GM12878 (cell line): Measurements from ENCODE around the gene PPP1R3E. TPM values are rescaled to one million over a fixed set of nuclear protein-coding genes. Genes with fewer than 3 reads are reported as not detected.

Experiments
- BCL11A ChIP-seq: IDR thresholded peaks from 2 replicates; pipeline ENCODE4 v1.6.1; 2011; ENCODE audit warnings: low read depth, low read length
- BHLHE40 ChIP-seq, 2 experiments: fragments of 450-650 bp in 1 of 2; IDR thresholded peaks; 2 replicates each; pipeline ENCODE4 v1.6.1; 2011 to 2017; ENCODE audit warnings: low read depth in 2 of 2, borderline replicate concordance in 1 of 2, improper control_type of control experiment in 1 of 2, low read length in 1 of 2, mild to moderate bottlenecking in 1 of 2
- CEBPB ChIP-seq, 2 experiments: fragments of 150-350 bp in 1 of 2; IDR thresholded peaks; 2 replicates each; pipeline ENCODE4 v1.6.1; 2012 to 2014; ENCODE audit warnings: low read depth in 2 of 2, low read length in 2 of 2, borderline replicate concordance in 1 of 2, inconsistent platforms in 1 of 2
- ELK1 ChIP-seq: IDR thresholded peaks from 2 replicates; pipeline ENCODE4 v1.6.1; 2012; ENCODE audit warnings: low read depth, low read length, improper control_type of control experiment
- HCFC1 ChIP-seq: fragments of 150-350 bp; IDR thresholded peaks from 2 replicates; pipeline ENCODE4 v1.6.1; 2014; ENCODE audit warnings: low read length
- IRF5 ChIP-seq: fragments of 450-650 bp; IDR thresholded peaks from 2 replicates; pipeline ENCODE4 v1.6.1; 2017; ENCODE audit warnings: borderline replicate concordance
- MTA2 ChIP-seq: fragments of 450-650 bp; IDR thresholded peaks from 2 replicates; pipeline ENCODE4 v1.6.1; 2016; ENCODE audit warnings: low read depth, mild to moderate bottlenecking, moderate library complexity
- MYB ChIP-seq: fragments of 150-350 bp; IDR thresholded peaks from 2 replicates; pipeline ENCODE4 v1.6.1; 2014; ENCODE audit warnings: mild to moderate bottlenecking, low read depth, low read length, borderline replicate concordance
- NFIC ChIP-seq: IDR thresholded peaks from 2 replicates; pipeline ENCODE4 v1.6.1; 2012; ENCODE audit warnings: low read depth, mild to moderate bottlenecking, inconsistent platforms, low read length, moderate library complexity
- NFYB ChIP-seq: IDR thresholded peaks from 2 replicates; pipeline ENCODE4 v1.6.1; 2011; ENCODE audit warnings: low read depth, mild to moderate bottlenecking, low read length, improper control_type of control experiment, moderate library complexity; ENCODE audit not compliant: insufficient read depth
- NRF1 ChIP-seq: conservative IDR thresholded peaks from 2 replicates; pipeline ENCODE4 v1.6.1; 2011; ENCODE audit warnings: mild to moderate bottlenecking, low read depth, low read length, improper control_type of control experiment
- POLR2AphosphoS2 ChIP-seq: IDR thresholded peaks from 2 replicates; pipeline ENCODE4 v1.6.1; 2011; ENCODE audit warnings: low read depth, mild to moderate bottlenecking, low read length, improper control_type of control experiment, moderate library complexity
- PRDM15 ChIP-seq: fragments of 450-650 bp; formaldehyde crosslinking; IDR thresholded peaks from 2 replicates; pipeline ENCODE4 v1.4.0; 2020; ENCODE audit warnings: mild to moderate bottlenecking, moderate library complexity
- RAD51 ChIP-seq: fragments of 450-650 bp; IDR thresholded peaks from 2 replicates; pipeline ENCODE4 v1.6.1; 2016; ENCODE audit warnings: moderate library complexity, mild to moderate bottlenecking, inconsistent platforms
- SPI1 ChIP-seq: IDR thresholded peaks from 2 replicates; pipeline ENCODE4 v1.6.1; 2011; ENCODE audit warnings: low read depth, mild to moderate bottlenecking, low read length, moderate library complexity, borderline replicate concordance; ENCODE audit not compliant: insufficient read depth
- SUZ12 ChIP-seq: fragments of 200-600 bp; sonication (generic); IDR thresholded peaks from one replicate; pipeline ENCODE4 v1.6.1; 2018; ENCODE audit warnings: antibody characterized with exemption, mild to moderate bottlenecking; ENCODE audit not compliant: unreplicated experiment
- ZNF24 ChIP-seq: fragments of 450-650 bp; IDR thresholded peaks from 2 replicates; pipeline ENCODE4 v1.6.1; 2017; ENCODE audit warnings: antibody characterized with exemption, mild to moderate bottlenecking
- ZNF592 ChIP-seq: fragments of 450-650 bp; IDR thresholded peaks from 2 replicates; pipeline ENCODE4 v1.6.1; 2017; ENCODE audit warnings: mild to moderate bottlenecking, moderate library complexity
- polyA plus RNA-seq, 11 experiments: library from polyadenylated mRNA; depleted of rRNA in 4 of 11; unstranded in 6 of 11; stranded (reverse) in 5 of 11; fragments of >200 nt; fragmentation: Nextera tagmentation in 4 of 11; fragmentation: Illumina TruSeq in 1 of 11; extraction: Ambion mirVana in 4 of 11; extraction: Trizol in 1 of 11; gene quantifications; 1 replicate in 1 of 11; 2 replicates in 10 of 11; pipeline versions ENCODE4 v1.2.1 to v1.2.3, GENCODE V29; 2011 to 2016; ENCODE audit warnings: inconsistent platforms in 2 of 11, missing spikeins in 2 of 11, low read depth in 1 of 11
- total RNA-seq, 4 experiments: library from RNA; depleted of rRNA in 3 of 4; stranded (reverse); fragments of >200 nt in 3 of 4; fragmentation: Illumina TruSeq in 1 of 4; extraction: Trizol in 1 of 4; gene quantifications; 2 replicates each; pipeline versions ENCODE4 v1.2.1 to v1.2.3, GENCODE V29; 2013 to 2021

The PPP1R3E gene
- total and polyA plus RNA-seq, 10 of the 15 experiments (the other 5 are each of a cell fraction or from before 2014, with no cell fraction given), result 4.6 to 26.4 (median 7.1) TPM

- no peak for TF ChIP-seq NFYB
- peak; percentile 49; the same call in 1 of the 2 replicates for TF ChIP-seq POLR2AphosphoS2
- TF ChIP-seq IRF5, result no peak
- TF ChIP-seq NRF1, result no peak
- no peak for TF ChIP-seq ZNF592
- TF ChIP-seq SPI1, result no peak
- no peak for TF ChIP-seq SUZ12
- no peak for TF ChIP-seq ELK1
- TF ChIP-seq HCFC1, result no peak
- TF ChIP-seq MYB, result no peak
- no peak for TF ChIP-seq ZNF24
- TF ChIP-seq BCL11A, result no peak
- TF ChIP-seq MTA2, result no peak
- TF ChIP-seq BHLHE40 (IDR thresholded peaks at IDR 0.05; ENCODE audit: borderline replicate concordance in 1 of 2, low read depth in 2 of 2, low read length in 1 of 2), result no peak
- TF ChIP-seq NFIC, result no peak
- no peak for TF ChIP-seq RAD51
- no peak for TF ChIP-seq PRDM15 (CRISPR knock-in tag)
- no peak for TF ChIP-seq CEBPB (IDR thresholded peaks at IDR 0.05; ENCODE audit: borderline replicate concordance in 1 of 2, low read depth in 2 of 2, low read length in 2 of 2)
These were observed 7.7 kb downstream of the PPP1R3E start (continued) for GRCh38 chr14:23294734-23295561.
